HepG2 (cell line): ENCODE data around the gene RPS5. TPM values are rescaled to one million over a fixed set of nuclear protein-coding genes. Genes with fewer than 3 reads are reported as not detected.

ENCODE experiments used
- ATAC-seq: fragments of 200-7000 bp; cut with Tn5 transposase; 3 replicates; pipeline ENCODE4 v1.9.1; 2020; ENCODE audit warnings: mild to moderate bottlenecking, moderate library complexity
- BruUV-seq: library from RNA; stranded (reverse); fragments of 400-500 nt; replicated peaks from 2 replicates; lab custom pipeline; 2021; lab: Mats Ljungman, UMichigan
- CTCF ChIA-PET: fragments of 300-600 bp; formaldehyde crosslinking; extraction: SDS; loops from one replicate; lab custom pipeline; 2021; ENCODE audit warnings: low total read pairs, inconsistent platforms, low intra/inter-chr PET ratio; lab: Yijun Ruan, JAX
- POLR2A ChIA-PET: fragments of 350-600 bp; sonication (Branson Sonifier 250); formaldehyde crosslinking; loops from one replicate; lab custom pipeline; 2020; ENCODE audit warnings: antibody characterized with exemption, inconsistent platforms; lab: Yijun Ruan, JAX
- DNase-seq: peaks from one replicate; pipeline ENCODE4 v3.0.0-alpha.2; 2015; ENCODE audit warnings: low spot score
- FAIRE-seq: peaks from 3 replicates; lab custom pipeline; 2011; peaks lifted over from hg19 to GRCh38; lab: Jason Lieb, UNC
- H2AFZ ChIP-seq: one replicate; pipeline ENCODE4 v1.6.1; 2011; ENCODE audit warnings: low read length, inconsistent platforms
- H3K27ac ChIP-seq: fragments of 300-600 bp; 3 replicates; pipeline ENCODE4 v1.8.0; 2011; ENCODE audit warnings: mixed run types, mild to moderate bottlenecking, mixed read lengths, low read length, inconsistent platforms; ENCODE audit not compliant: insufficient read depth; ENCODE audit errors: extremely low read length
- H3K27me3 ChIP-seq, 2 experiments: fragments of 200-600 bp in 1 of 2; 2 replicates in 1 of 2; 3 replicates in 1 of 2; pipeline versions ENCODE4 v1.6.0 to v1.8.0; 2011; ENCODE audit warnings: low read length in 2 of 2, mild to moderate bottlenecking in 2 of 2, moderate library complexity in 2 of 2, inconsistent platforms in 1 of 2; ENCODE audit not compliant: insufficient read depth in 2 of 2, control insufficient read depth in 1 of 2
- H3K36me3 ChIP-seq, 2 experiments: fragments of 200-600 bp in 1 of 2; replicated peaks in 1 of 2; 2 replicates in 1 of 2; 3 replicates in 1 of 2; pipeline versions ENCODE4 v1.5.1 to v1.8.0; 2011; ENCODE audit warnings: low read length in 2 of 2, inconsistent platforms in 1 of 2; ENCODE audit not compliant: insufficient read depth in 2 of 2, control insufficient read depth in 1 of 2
- H3K4me1 ChIP-seq: 2 replicates; pipeline ENCODE4 v1.5.1; 2012; ENCODE audit warnings: low read length, inconsistent platforms; ENCODE audit not compliant: insufficient read depth
- H3K4me2 ChIP-seq: 2 replicates; pipeline ENCODE4 v1.6.0; 2011; ENCODE audit warnings: low read depth, low read length, inconsistent platforms
- H3K4me3 ChIP-seq, 3 experiments: fragments of 200-600 bp in 1 of 3; sonication (generic), shearing (Covaris generic) in 1 of 3; replicated peaks in 1 of 3; 2 replicates each; pipeline ENCODE4 v1.5.1; 2011 to 2016; ENCODE audit warnings: low read length in 3 of 3, inconsistent platforms in 2 of 3, low read depth in 2 of 3, mild to moderate bottlenecking in 2 of 3, control low read depth in 1 of 3, mixed read lengths in 1 of 3; ENCODE audit not compliant: insufficient read depth in 1 of 3
- H3K79me2 ChIP-seq: one replicate; pipeline ENCODE4 v1.6.1; 2011; ENCODE audit warnings: low read length, inconsistent platforms; ENCODE audit not compliant: insufficient read depth
- H3K9ac ChIP-seq: 2 replicates; pipeline ENCODE4 v1.6.0; 2011; ENCODE audit warnings: mild to moderate bottlenecking, low read depth, low read length, inconsistent platforms; ENCODE audit not compliant: insufficient read depth
- H3K9me3 ChIP-seq: 2 replicates; pipeline ENCODE4 v1.5.1; 2012; ENCODE audit warnings: mild to moderate bottlenecking, low read length
- H4K20me1 ChIP-seq: 2 replicates; pipeline ENCODE4 v1.6.0; 2011; ENCODE audit warnings: inconsistent platforms, mild to moderate bottlenecking, low read length, moderate library complexity; ENCODE audit not compliant: insufficient read depth
- CSRNP1 ChIP-seq: sonication (generic); formaldehyde crosslinking; IDR thresholded peaks from 2 replicates; pipeline ENCODE4 v1.8.1; 2023; ENCODE audit warnings: mild to moderate bottlenecking, missing genetic modification reagents
- EEA1 ChIP-seq: sonication (generic); formaldehyde crosslinking; IDR thresholded peaks from 2 replicates; pipeline ENCODE4 v1.5.1; 2020; ENCODE audit warnings: mild to moderate bottlenecking, missing genetic modification reagents, borderline replicate concordance
- FUBP1 ChIP-seq: sonication (generic); formaldehyde crosslinking; IDR thresholded peaks from 2 replicates; pipeline ENCODE4 v1.5.1; 2020; ENCODE audit warnings: missing genetic modification reagents, mild to moderate bottlenecking, borderline replicate concordance
- IRX3 ChIP-seq: sonication (generic); formaldehyde crosslinking; IDR thresholded peaks from 2 replicates; pipeline ENCODE4 v1.8.1; 2023; ENCODE audit warnings: mild to moderate bottlenecking, low read depth, missing genetic modification reagents, borderline replicate concordance
- KDM5B ChIP-seq: sonication (generic); formaldehyde crosslinking; IDR thresholded peaks from 2 replicates; pipeline ENCODE4 v1.4.0; 2020; ENCODE audit warnings: missing genetic modification reagents, mild to moderate bottlenecking, borderline replicate concordance
- KMT2A ChIP-seq: sonication (generic); formaldehyde crosslinking; IDR thresholded peaks from 2 replicates; pipeline ENCODE4 v1.4.0; 2020; ENCODE audit warnings: missing genetic modification reagents
- MIXL1 ChIP-seq: IDR thresholded peaks from 2 replicates; pipeline ENCODE4 v1.6.1; 2016
- MTERF4 ChIP-seq: sonication (generic); formaldehyde crosslinking; IDR thresholded peaks from 2 replicates; pipeline ENCODE4 v1.8.0; 2023; ENCODE audit warnings: mild to moderate bottlenecking, missing genetic modification reagents
- NFKB2 ChIP-seq: sonication (generic); formaldehyde crosslinking; IDR thresholded peaks from 2 replicates; pipeline ENCODE4 v1.4.0; 2020; ENCODE audit warnings: missing genetic modification reagents, borderline replicate concordance
- PITX1 ChIP-seq: sonication (generic); formaldehyde crosslinking; IDR thresholded peaks from 2 replicates; pipeline ENCODE4 v1.5.1; 2020; ENCODE audit warnings: mild to moderate bottlenecking, missing genetic modification reagents
- RXRA ChIP-seq: sonication (generic); formaldehyde crosslinking; IDR thresholded peaks from 2 replicates; pipeline ENCODE4 v1.5.1; 2020; ENCODE audit warnings: missing genetic modification reagents
- ZBTB26 ChIP-seq: IDR thresholded peaks from 2 replicates; pipeline ENCODE4 v1.6.1; 2016; ENCODE audit warnings: missing compliant biosample characterization, missing genetic modification reagents, borderline replicate concordance
- ZBTB42 ChIP-seq: sonication (generic); formaldehyde crosslinking; IDR thresholded peaks from 2 replicates; pipeline ENCODE4 v1.5.0; 2020; ENCODE audit warnings: mild to moderate bottlenecking, missing genetic modification reagents
- ZNF484 ChIP-seq: sonication (generic); formaldehyde crosslinking; IDR thresholded peaks from 2 replicates; pipeline ENCODE4 v1.5.1; 2020; ENCODE audit warnings: mild to moderate bottlenecking, low read depth, missing genetic modification reagents, borderline replicate concordance
- ZNF746 ChIP-seq: sonication (generic); formaldehyde crosslinking; IDR thresholded peaks from 2 replicates; pipeline ENCODE4 v1.8.0; 2022; ENCODE audit warnings: mild to moderate bottlenecking, missing genetic modification reagents
- ZNF883 ChIP-seq: sonication (generic); formaldehyde crosslinking; IDR thresholded peaks from 2 replicates; pipeline ENCODE4 v1.5.1; 2020; ENCODE audit warnings: mild to moderate bottlenecking, missing genetic modification reagents; ENCODE audit errors: not compliant biosample characterization
- ZSCAN9 ChIP-seq: IDR thresholded peaks from 2 replicates; pipeline ENCODE4 v1.6.1; 2016; ENCODE audit warnings: borderline replicate concordance
- WGBS: methylation state at CpG from one replicate; pipeline ENCODE4 v1.1.6; 2017; ENCODE audit warnings: low lambda C conversion rate; 5-methylcytosine and 5-hydroxymethylcytosine counted together
- in situ Hi-C: cut with HindIII; loops from 2 replicates; pipeline ENCODE4 v1.10.0; 2017; ENCODE audit warnings: low pct_unique_long_range_greater_than_20kb; ENCODE audit not compliant: extremely low pct_ligation_motif_present
- intact Hi-C: fragments of 100-400 bp; cut with micrococcal nuclease; formaldehyde crosslinking; loops from one replicate; pipeline ENCODE4 v1.10.0; 2022; ENCODE audit not compliant: unreplicated experiment
- polyA plus RNA-seq, 8 experiments: library from polyadenylated mRNA; depleted of rRNA in 3 of 8; stranded (reverse) in 7 of 8; unstranded in 1 of 8; fragments of >200 nt; fragmentation: Illumina TruSeq in 4 of 8; extraction: Trizol in 4 of 8; gene quantifications; 2 replicates each; pipeline versions ENCODE4 v1.2.1 to v1.2.3, GENCODE V29; 2011 to 2016; ENCODE audit warnings: low read depth in 4 of 8, missing spikeins in 1 of 8, mixed read lengths in 1 of 8; ENCODE audit not compliant: insufficient read depth in 1 of 8
- total RNA-seq, 5 experiments: library from RNA; depleted of rRNA; stranded (reverse); fragments of >200 nt; fragmentation: Illumina TruSeq; extraction: Trizol; gene quantifications; 2 replicates each; pipeline ENCODE4 v1.2.3, GENCODE V29; 2016; ENCODE audit warnings: low read depth in 1 of 5

RPS5 gene
- total and polyA plus RNA-seq, 2 of the 13 experiments (the other 11 are each of a cell fraction or from before 2014, with no cell fraction given) = 1,544 to 4,408 TPM

GRCh38 chr19:58406818-58407657 is 20.0 kb downstream of the RPS5 start:
- Histone ChIP-seq H3K4me1 (peaks cover 45% of the 10 kb centered on the region), H3K27ac (peak overlapping the region; percentile 85), H3K27me3 (no peaks in the 10 kb centered on the region; a peak in 1 of 5 replicates), H3K4me3 (peak overlapping the region; percentile 89 to 98 (median 95)), H3K36me3 (no peaks in the 10 kb centered on the region), H3K9me3 (no peaks in the 10 kb centered on the region), H3K9ac (peak overlapping the region; percentile 89), H4K20me1 (no peaks in the 10 kb centered on the region), H3K4me2 (peak overlapping the region; percentile 93), H2AFZ (no peak overlapping the region), H3K79me2 (peaks cover 23% of the 10 kb centered on the region)
- peak; percentile 58 for DNase-seq
- peak; percentile 86 for FAIRE-seq
- ChIA-PET POLR2A (interaction anchor here (0.6 to 1.3 kb wide), 4 partner anchors 16 to 54 kb away, joined by 3 to 5 read pairs (median 3); partner anchors contain the start of genes A1BG and ZNF497), CTCF (no interaction called here)
- no TSS peak for BruUV-seq
- ATAC-seq = peak; percentile 41
- WGBS = 18% methylated on average over 10 of the region's 10 CpGs
- intact Hi-C loops = loop anchor here (5.0 kb wide), 3 partner anchors 45 to 80 kb away; partner anchors contain the start of genes ZNF324, ZNF324B and ZSCAN22
- in situ Hi-C loops = no loop called here
- no peak for TF ChIP-seq MIXL1 (CRISPR knock-in tag)
- TF ChIP-seq ZNF883 (CRISPR knock-in tag) = no peak
- no peak for TF ChIP-seq KMT2A
- 0 out of 2 replicates have a peak, but pooled peaks have one; percentile 41 for TF ChIP-seq PITX1 (CRISPR knock-in tag)
- peak; percentile 54 for TF ChIP-seq RXRA (CRISPR knock-in tag)
- no peak for TF ChIP-seq ZBTB42 (CRISPR knock-in tag)
- no peak for TF ChIP-seq ZBTB26
- TF ChIP-seq NFKB2 (CRISPR knock-in tag) = no peak
- TF ChIP-seq FUBP1 (CRISPR knock-in tag) = no peak
- no peak for TF ChIP-seq MTERF4 (CRISPR knock-in tag)
- no peak for TF ChIP-seq CSRNP1 (CRISPR knock-in tag)
- TF ChIP-seq IRX3 (CRISPR knock-in tag) = 0 out of 2 replicates have a peak, but pooled peaks have one; percentile 42
- no peak for TF ChIP-seq ZSCAN9 (CRISPR knock-in tag)
- TF ChIP-seq ZNF484 (CRISPR knock-in tag) = no peak
- TF ChIP-seq ZNF746 (CRISPR knock-in tag) = no peak
- 0 out of 2 replicates have a peak, but pooled peaks have one; percentile 30 for TF ChIP-seq KDM5B (CRISPR knock-in tag)
- no peak for TF ChIP-seq EEA1 (CRISPR knock-in tag)
